ENCODE measurements around the gene CCDC184.
"Not testable (repeated sequence)": the region's sequence is repeated elsewhere in the genome, so short reads cannot be mapped to it uniquely, and the experiment has no call there.

The CCDC184 gene

GRCh38 chr12:48216785-48217184, 33.3 kb downstream of the CCDC184 start:
- no peak for DNase-seq

- DNase-seq, result no peak
These were observed 36.2 kb downstream of the CCDC184 start for GRCh38 chr12:48219631-48220030.

- DNase-seq, result no peak
These were observed 37.3 kb downstream of the CCDC184 start for GRCh38 chr12:48220701-48221100.

- DNase-seq, result no peak
These were observed 38.2 kb downstream of the CCDC184 start for GRCh38 chr12:48221645-48222044.

- DNase-seq, result not testable (repeated sequence)
These were observed 41.1 kb downstream of the CCDC184 start for GRCh38 chr12:48224533-48224932.

GRCh38 chr12:48231169-48231958, 47.9 kb downstream of the CCDC184 start:
- not testable (repeated sequence) for DNase-seq
